ENCODE data around the gene G6PC2.
"Not testable (repeated sequence)": the region's sequence is repeated elsewhere in the genome, so short reads cannot be mapped to it uniquely, and the experiment has no call there.

The G6PC2 gene

DNA sequence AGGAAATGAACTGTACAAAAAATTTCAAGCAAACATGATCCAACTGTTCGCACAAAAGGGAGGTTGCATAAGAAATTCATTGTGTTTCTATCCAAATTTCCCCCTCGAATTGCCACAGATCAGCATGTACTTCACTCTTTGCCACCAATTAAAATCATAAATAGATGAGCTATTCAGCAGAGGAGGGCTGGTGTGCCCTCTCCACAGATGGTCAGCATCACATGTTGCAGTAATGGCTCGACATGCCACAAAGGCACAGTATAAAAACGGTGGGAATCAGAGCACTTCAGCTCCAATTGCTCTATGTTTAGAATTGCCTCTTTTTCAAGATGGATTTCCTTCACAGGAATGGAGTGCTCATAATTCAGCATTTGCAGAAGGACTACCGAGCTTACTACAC is at the start of gene G6PC2:
Gene G6PC2, plus strand, starts transcription at position 289 of the 400 bp plus-strand sequence. Its CDS starts 41 bp downstream, at position 330.
- H3K4me3 ChIP-seq: no peak within 1 kb of the TSS
- no peak within 1 kb of the TSS for H3K27ac ChIP-seq

- Histone ChIP-seq H3K27ac (no peak overlapping the region), H3K4me3 (no peak overlapping the region)
Measured at GRCh38 chr2:168851674-168852320, 49.3 kb upstream of the G6PC2 start.

DNA sequence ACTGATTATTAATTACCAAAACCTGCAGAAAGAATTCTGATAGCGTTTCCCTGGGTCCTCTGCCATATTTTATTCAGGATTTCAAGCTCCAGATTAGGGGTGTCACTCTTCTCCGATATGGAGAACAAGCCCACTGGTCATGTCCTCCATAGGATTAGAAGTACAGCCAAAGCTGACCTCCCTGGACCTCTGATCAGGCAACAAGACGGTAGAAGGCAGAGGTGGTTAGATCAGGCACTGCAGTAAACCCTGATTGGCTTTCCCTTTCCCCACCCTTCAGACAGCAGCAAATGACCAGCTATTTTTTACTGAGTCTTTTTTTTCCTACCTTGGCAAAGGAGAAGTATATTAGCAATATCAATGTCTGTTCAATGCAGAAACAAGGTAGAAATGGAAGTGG is 48.6 kb upstream of the G6PC2 start:
- H3K27ac ChIP-seq: no peak overlapping the region
- H3K4me3 ChIP-seq: no peak overlapping the region

DNA sequence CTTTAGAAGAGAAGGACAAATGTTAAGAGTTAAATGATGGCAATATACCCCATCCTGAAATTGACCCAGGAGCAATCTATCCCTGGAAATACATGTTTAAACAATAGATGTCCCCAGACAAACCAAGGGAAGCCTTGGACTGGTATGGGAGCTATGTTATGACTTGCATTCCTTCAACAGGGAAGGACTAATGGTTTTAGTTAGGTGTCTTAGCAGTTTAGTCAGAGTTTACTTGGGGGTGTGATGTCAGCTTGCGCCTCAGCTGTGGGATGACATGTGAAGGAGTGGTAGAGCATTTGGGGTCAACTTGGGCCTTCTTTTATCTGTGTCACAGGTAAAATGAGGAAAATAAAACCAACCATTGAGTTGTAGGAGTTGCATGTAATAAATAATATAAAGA is 47.6 kb upstream of the G6PC2 start:
- H3K27ac ChIP-seq: no peak overlapping the region
- H3K4me3 ChIP-seq: no peak overlapping the region

DNA sequence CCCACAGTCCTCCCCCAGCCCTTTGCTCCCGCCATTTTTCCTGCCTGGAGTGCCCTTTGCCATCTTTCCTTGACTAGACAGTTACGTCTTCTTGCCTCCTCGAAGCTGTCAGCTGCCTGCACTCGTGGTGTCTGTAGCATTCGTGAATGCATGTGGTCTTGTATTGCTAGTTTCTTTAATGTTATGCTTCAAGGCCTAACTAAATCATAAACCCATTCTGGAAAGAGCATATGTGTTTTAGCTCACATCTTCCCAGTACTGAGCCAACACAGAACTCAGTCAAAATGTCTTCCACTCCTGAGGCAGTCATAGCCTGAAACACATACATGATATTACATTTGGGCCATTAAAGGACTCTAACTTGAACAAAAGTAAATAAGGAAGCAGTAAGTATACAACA is 46.4 kb upstream of the G6PC2 start:
- H3K27ac ChIP-seq: no peak overlapping the region
- no peak overlapping the region for H3K4me3 ChIP-seq

GRCh38 chr2:168855601-168856000 is 45.5 kb upstream of the G6PC2 start:
- no peak overlapping the region for H3K27ac ChIP-seq

DNA sequence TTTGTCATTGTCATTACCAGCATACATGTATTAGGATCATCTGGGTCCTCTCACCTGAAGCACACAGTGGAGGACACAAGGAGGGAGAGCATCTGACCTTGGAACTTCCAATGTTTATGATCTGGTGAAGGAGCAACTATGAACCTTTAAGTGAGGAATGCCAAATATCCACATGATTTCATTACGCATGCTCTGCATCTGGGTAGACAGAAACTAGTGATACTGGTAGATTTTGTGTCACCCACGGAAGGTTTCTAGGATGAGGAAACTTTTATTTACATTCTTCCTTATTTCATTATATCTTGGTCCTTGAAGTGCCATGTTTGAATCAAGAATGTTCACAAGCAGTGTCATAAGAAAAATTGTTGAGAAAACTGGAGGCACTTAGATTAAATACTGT is 42.9 kb upstream of the G6PC2 start:
- Histone ChIP-seq H3K4me3 (no peak overlapping the region), H3K27ac (no peak overlapping the region)

More at GRCh38 chr2:168855601-168856000, 45.5 kb upstream of the G6PC2 start:
- no peak overlapping the region for H3K4me3 ChIP-seq

DNA sequence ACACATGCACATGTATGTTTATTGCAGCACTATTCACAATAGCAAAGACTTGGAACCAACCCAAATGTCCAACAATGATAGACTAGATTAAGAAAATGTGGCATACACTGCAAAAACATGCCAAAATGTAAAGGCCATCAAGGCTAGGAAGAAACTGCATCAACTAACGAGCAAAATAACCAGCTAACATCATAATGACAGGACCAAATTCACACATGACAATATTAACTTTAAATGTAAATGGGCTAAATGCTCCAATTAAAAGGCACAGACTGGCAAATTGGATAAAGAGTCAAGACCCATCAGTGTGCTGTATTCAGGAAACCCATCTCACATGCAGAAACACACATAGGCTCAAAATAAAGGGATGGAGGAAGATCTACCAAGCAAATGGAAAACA is 33.9 kb upstream of the G6PC2 start:
- H3K4me3 ChIP-seq, H3K27ac ChIP-seq: not testable (repeated sequence)

DNA sequence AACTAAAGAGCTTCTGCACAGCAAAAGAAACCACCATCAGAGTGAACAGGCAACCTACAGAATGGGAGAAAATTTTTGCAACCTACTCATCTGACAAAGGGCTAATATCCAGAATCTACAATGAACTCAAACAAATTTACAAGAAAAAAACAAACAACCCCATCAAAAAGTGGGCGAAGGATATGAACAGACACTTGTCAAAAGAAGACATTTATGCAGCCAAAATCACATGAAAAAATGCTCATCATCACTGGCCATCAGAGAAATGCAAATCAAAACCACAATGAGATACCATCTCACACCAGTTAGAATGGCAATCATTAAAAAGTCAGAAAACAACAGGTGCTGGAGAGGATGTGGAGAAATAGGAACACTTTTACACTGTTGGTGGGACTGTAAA is 30.7 kb upstream of the G6PC2 start:
- H3K4me3 ChIP-seq, H3K27ac ChIP-seq: not testable (repeated sequence)

DNA sequence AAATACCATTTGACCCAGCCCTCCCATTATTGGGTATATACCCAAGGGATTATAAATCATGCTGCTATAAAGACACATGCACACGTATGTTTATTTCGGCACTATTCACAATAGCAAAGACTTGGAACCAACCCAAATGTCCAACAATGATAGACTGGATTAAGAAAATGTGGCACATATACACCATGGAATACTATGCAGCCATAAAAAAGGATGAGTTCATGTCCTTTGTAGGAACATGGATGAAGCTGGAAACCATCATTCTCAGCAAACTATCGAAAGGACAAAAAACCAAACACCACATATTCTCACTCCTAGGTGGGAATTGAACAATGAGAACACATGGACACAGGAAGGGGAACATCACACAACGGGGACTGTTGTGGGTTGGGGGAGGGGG is 30.3 kb upstream of the G6PC2 start:
- H3K4me3 ChIP-seq, H3K27ac ChIP-seq: not testable (repeated sequence)

GRCh38 chr2:168874368-168875054 is 26.6 kb upstream of the G6PC2 start:
- Histone ChIP-seq H3K4me3 (no peak overlapping the region), H3K27ac (no peak overlapping the region)

DNA sequence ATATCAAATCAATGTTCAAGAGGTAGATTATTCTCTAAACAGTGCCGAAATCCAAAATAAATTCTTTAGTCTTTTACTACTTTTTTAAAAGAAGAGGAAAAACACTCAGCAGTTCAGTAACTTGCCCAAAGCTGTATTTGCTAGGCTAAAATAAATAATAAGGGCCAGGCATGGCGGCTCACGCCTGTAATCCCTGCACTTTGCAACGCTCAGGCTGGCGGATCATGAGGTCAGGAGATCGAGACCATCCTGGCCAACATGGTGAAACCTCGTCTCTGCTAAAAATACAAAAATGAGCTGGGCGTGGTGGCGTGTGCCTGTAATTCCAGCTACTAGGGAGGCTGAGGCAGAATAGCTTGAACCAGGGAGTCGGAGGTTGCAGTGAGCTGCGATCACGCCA is 18.9 kb upstream of the G6PC2 start:
- H3K4me3 ChIP-seq, H3K27ac ChIP-seq: not testable (repeated sequence)

GRCh38 chr2:168884975-168885374 is 16.1 kb upstream of the G6PC2 start:
- Histone ChIP-seq H3K27ac (no peak overlapping the region), H3K4me3 (no peak overlapping the region)

DNA sequence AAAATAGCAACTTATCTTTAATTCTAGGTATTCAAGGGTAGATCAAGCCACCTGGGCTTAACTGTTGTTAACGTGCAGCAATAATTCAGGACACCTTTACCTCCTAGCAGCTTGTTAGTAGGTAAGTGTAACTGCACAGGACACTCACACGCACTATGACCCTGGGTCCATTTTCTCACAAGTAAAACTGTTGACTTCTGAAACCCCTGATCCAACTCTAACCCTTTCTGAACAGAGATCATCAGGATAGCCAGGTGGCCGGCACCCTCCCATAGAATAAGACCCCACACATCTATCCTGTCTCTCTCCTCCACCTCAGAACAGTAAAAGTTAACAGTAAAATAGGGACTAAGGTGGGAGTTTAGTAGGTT is 11.5 kb upstream of the G6PC2 start:
- Histone ChIP-seq H3K27ac (no peak overlapping the region), H3K4me3 (peak overlapping the region; percentile 49 to 69 (median 57))

GRCh38 chr2:168890006-168890782 is 10.9 kb upstream of the G6PC2 start, which contains the start of gene SPC25:
Gene SPC25 (minus strand): TSS chr2:168890430. CDS start chr2:168889519, 911 bp downstream.
- Histone ChIP-seq H3K27ac (peak within 1 kb of the TSS in 2 of 21 experiments; percentile 47 to 52), H3K4me3 (peak within 1 kb of the TSS; percentile 49 to 69 (median 57))

DNA sequence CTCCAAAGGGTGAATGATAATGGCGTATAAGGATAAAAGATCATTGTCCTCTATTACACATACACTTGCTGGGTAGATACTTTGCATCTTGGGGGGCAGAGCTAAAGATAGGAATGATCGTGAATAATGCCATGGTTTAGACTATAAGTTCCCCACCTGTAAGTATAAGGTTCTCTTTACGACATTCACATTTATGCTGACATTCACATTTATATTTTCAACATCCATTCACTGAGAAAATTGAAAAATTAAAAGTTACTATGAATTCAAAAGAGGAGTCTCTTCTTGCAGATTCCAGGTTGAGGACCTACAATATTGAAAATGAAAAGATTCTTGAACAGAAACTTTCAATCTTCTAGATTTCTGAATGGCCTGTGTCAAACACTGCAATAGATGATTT is 8.8 kb upstream of the G6PC2 start:
- Histone ChIP-seq H3K27ac (no peak overlapping the region), H3K4me3 (no peak overlapping the region)

- Histone ChIP-seq H3K4me3 (no peak overlapping the region), H3K27ac (no peak overlapping the region)
Measured at GRCh38 chr2:168894101-168894500, 7.0 kb upstream of the G6PC2 start.

- H3K4me3 ChIP-seq: no peak overlapping the region
Measured at GRCh38 chr2:168894720-168895119, 6.4 kb upstream of the G6PC2 start.

DNA sequence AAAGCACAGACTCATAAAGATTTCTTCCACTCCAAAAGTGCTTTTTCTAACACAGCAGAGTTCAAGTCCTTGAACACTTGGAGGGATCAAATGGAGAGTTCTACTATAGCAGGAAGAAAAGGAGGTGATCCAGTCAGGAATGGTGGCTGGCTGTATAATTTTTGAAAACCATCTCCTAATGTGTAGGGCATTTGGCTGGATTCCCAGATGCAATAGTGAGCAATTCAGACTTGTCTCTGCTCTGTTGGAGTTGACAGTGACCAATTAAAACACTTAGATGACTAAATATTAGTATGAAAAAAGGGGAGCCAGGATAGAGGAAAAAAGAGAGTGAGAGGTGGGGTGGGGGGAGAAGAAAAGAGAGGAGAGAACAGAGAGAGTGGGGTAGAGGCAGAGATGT is 5.3 kb upstream of the G6PC2 start:
- Histone ChIP-seq H3K27ac (no peak overlapping the region), H3K4me3 (no peak overlapping the region)

More at GRCh38 chr2:168894720-168895119, 6.4 kb upstream of the G6PC2 start:
- H3K27ac ChIP-seq: no peak overlapping the region

GRCh38 chr2:168896783-168897182 is 4.3 kb upstream of the G6PC2 start:
- no peak overlapping the region for H3K27ac ChIP-seq
- no peak overlapping the region for H3K4me3 ChIP-seq

GRCh38 chr2:168897449-168897848 is 3.6 kb upstream of the G6PC2 start:
- H3K27ac ChIP-seq: no peak overlapping the region

More at GRCh38 chr2:168897449-168897848, 3.6 kb upstream of the G6PC2 start:
- H3K4me3 ChIP-seq: no peak overlapping the region
